Gastrocnemius medialis (tissue), 4 donors: ENCODE data around the gene CLASP1.

Experiments used
- POLR2A ChIP-seq, 2 donors: fragments of 450-650 bp; IDR thresholded peaks; one replicate each; pipeline ENCODE4 v1.6.1; 2017; ENCODE audit warnings: antibody characterized with exemption in 2 of 2, mild to moderate bottlenecking in 2 of 2, moderate library complexity in 2 of 2
- TF ChIP-seq, protein P1 (sequence below), 5 experiments: fragments of 450-650 bp in 3 of 5; fragments of 200-600 bp in 2 of 5; sonication (generic) in 2 of 5; IDR thresholded peaks in 4 of 5; conservative IDR thresholded peaks in 1 of 5; 1 replicate in 4 of 5; 2 replicates in 1 of 5; pipeline ENCODE4 v1.5.1; 2016 to 2019; ENCODE audit warnings: antibody characterized with exemption in 5 of 5, mild to moderate bottlenecking in 3 of 5, moderate library complexity in 3 of 5

DNA sequence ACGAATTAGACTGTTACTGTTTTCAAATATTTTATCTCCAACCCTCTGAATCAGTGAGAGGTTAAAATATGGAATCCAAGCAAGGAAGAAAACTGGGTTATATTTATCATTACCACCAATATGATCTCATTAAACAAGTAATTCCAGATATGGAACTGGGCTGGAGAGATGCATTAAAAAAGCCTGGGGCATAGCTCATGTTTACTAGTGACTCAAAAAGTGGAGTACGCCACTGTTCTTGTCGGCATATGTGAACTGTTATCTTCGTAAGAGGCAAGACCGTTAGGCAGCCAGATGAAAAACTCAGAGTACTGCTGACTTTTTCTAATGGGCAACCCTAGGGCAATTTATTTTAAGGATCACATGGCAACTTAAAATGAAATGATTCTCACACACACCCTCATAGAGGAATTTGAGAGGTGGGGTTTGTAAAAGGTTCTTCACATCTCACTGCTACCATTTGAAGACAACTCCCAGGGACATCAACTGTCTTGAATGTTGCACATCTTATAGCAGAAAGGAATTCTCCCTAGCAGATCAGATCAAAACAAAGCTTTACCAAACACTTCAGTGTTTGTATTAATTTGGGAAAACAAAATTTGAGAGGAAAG, 259.1 kb downstream of the CLASP1 start:
- TF ChIP-seq, protein P1, sequence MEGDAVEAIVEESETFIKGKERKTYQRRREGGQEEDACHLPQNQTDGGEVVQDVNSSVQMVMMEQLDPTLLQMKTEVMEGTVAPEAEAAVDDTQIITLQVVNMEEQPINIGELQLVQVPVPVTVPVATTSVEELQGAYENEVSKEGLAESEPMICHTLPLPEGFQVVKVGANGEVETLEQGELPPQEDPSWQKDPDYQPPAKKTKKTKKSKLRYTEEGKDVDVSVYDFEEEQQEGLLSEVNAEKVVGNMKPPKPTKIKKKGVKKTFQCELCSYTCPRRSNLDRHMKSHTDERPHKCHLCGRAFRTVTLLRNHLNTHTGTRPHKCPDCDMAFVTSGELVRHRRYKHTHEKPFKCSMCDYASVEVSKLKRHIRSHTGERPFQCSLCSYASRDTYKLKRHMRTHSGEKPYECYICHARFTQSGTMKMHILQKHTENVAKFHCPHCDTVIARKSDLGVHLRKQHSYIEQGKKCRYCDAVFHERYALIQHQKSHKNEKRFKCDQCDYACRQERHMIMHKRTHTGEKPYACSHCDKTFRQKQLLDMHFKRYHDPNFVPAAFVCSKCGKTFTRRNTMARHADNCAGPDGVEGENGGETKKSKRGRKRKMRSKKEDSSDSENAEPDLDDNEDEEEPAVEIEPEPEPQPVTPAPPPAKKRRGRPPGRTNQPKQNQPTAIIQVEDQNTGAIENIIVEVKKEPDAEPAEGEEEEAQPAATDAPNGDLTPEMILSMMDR (IDR thresholded peaks at IDR 0.05 in 4 of 5, conservative IDR thresholded peaks at IDR 0.05 in 1 of 5): no peak
- TF ChIP-seq POLR2A (IDR thresholded peaks at IDR 0.05): no peak
